OCI-LY3 (cell line): Measurements from ENCODE around the gene PDK2.

Experiments used
- EZH2phosphoT487 ChIP-seq: fragments of 200-600 bp; shearing (Covaris generic); IDR thresholded peaks from 2 replicates; pipeline ENCODE4 v1.6.1; 2018; ENCODE audit warnings: antibody characterized with exemption, mixed run types, low read depth
- TF ChIP-seq, protein P1 (sequence below): fragments of 200-600, 300-600 bp; sonication (generic); IDR thresholded peaks from 2 replicates; pipeline ENCODE4 v1.5.1; 2014; ENCODE audit warnings: antibody characterized with exemption, low read length, low read depth

DNA sequence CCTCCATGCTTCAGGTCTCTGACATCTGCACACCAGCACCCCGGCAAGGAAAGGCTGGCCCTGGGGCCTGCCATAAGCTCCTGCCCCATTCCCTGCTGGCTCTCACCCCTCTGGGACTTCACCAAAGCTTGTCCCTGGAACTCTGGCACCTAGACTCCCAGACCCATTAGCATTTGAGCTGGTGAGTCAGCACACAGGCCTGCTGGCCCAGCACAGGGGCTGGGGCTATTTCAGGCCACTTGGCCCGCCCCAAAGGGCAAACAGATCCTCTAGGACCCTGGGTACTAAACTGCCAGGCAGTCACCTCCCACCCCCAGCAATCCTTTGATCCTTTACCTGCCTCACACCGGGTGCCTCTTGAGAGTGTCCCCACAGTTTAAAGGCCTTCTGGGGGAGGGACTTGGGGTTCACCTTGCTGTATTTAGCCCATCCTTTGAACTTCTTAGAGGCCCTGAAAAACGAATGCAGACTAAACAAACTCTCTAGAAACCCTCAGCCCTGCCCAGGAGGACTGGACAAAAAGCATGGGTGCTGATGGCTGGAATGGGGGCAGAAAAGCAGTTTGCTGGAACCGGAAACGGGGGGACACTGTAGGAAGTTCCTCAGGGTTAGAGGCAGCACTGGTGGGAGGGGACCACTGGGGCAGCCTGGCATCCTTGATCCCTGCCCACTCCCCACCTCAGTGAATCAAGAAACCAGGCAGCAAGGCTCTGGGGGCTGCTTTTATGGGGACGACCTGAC is 38.0 kb downstream of the PDK2 start:
- TF ChIP-seq, protein P1, sequence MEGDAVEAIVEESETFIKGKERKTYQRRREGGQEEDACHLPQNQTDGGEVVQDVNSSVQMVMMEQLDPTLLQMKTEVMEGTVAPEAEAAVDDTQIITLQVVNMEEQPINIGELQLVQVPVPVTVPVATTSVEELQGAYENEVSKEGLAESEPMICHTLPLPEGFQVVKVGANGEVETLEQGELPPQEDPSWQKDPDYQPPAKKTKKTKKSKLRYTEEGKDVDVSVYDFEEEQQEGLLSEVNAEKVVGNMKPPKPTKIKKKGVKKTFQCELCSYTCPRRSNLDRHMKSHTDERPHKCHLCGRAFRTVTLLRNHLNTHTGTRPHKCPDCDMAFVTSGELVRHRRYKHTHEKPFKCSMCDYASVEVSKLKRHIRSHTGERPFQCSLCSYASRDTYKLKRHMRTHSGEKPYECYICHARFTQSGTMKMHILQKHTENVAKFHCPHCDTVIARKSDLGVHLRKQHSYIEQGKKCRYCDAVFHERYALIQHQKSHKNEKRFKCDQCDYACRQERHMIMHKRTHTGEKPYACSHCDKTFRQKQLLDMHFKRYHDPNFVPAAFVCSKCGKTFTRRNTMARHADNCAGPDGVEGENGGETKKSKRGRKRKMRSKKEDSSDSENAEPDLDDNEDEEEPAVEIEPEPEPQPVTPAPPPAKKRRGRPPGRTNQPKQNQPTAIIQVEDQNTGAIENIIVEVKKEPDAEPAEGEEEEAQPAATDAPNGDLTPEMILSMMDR, result no peak
- no peak for TF ChIP-seq EZH2phosphoT487
